ENCODE results near the gene KIAA0513. TPM values are rescaled to one million over a fixed set of nuclear protein-coding genes. Genes with fewer than 3 reads are reported as not detected.
A peak's percentile ranks its signal among the peaks of the same experiment; 100 is the strongest.

KIAA0513 gene
- polyA plus RNA-seq (2012; ENCODE audit: insufficient read depth, insufficient read length), result 5.4 TPM

- H3K4me3 ChIP-seq (ENCODE audit: low read length), result peak within 1 kb of the TSS; percentile 79
- DNase-seq (ENCODE audit: low read depth, low spot score), result peak; percentile 84
Measured at GRCh38 chr16:85027349-85027957, at the start of gene KIAA0513. TSS of gene KIAA0513 (plus strand) at chr16:85027795. CDS start at chr16:85067072, 39,277 bp downstream.

GRCh38 chr16:84979516-84979915 lies 48.1 kb upstream of the KIAA0513 start:
- DNase-seq (ENCODE audit: low read depth, low spot score), result no peak
- no peak overlapping the region for H3K4me3 ChIP-seq (ENCODE audit: low read length)

- no peak for DNase-seq (ENCODE audit: low read depth, low spot score)
- no peak overlapping the region for H3K4me3 ChIP-seq (ENCODE audit: low read length)
Measured at GRCh38 chr16:84982434-84982833, 45.2 kb upstream of the KIAA0513 start.

- no peak for DNase-seq (ENCODE audit: low read depth, low spot score)
Measured at GRCh38 chr16:84985079-84986065, 42.2 kb upstream of the KIAA0513 start.

GRCh38 chr16:84986102-84986501 lies 41.5 kb upstream of the KIAA0513 start:
- no peak for DNase-seq (ENCODE audit: low read depth, low spot score)
- no peak overlapping the region for H3K4me3 ChIP-seq (ENCODE audit: low read length)

More at GRCh38 chr16:84985079-84986065, 42.2 kb upstream of the KIAA0513 start:
- H3K4me3 ChIP-seq (ENCODE audit: low read length), result no peak overlapping the region

GRCh38 chr16:84986879-84987278 lies 40.7 kb upstream of the KIAA0513 start:
- DNase-seq (ENCODE audit: low read depth, low spot score), result no peak
- H3K4me3 ChIP-seq (ENCODE audit: low read length), result no peak overlapping the region

- no peak for DNase-seq (ENCODE audit: low read depth, low spot score)
- H3K4me3 ChIP-seq (ENCODE audit: low read length), result no peak overlapping the region
Measured at GRCh38 chr16:84988328-84989080, 39.1 kb upstream of the KIAA0513 start.

GRCh38 chr16:84989749-84990620 lies 37.6 kb upstream of the KIAA0513 start:
- DNase-seq (ENCODE audit: low read depth, low spot score), result no peak
- no peak overlapping the region for H3K4me3 ChIP-seq (ENCODE audit: low read length)

- no peak overlapping the region for H3K4me3 ChIP-seq (ENCODE audit: low read length)
- DNase-seq (ENCODE audit: low read depth, low spot score), result no peak
Measured at GRCh38 chr16:84990782-84991181, 36.8 kb upstream of the KIAA0513 start.

GRCh38 chr16:84992717-84993075 lies 34.9 kb upstream of the KIAA0513 start:
- DNase-seq (ENCODE audit: low read depth, low spot score), result no peak
- H3K4me3 ChIP-seq (ENCODE audit: low read length), result no peak overlapping the region

GRCh38 chr16:84993926-84994325 lies 33.7 kb upstream of the KIAA0513 start:
- no peak for DNase-seq (ENCODE audit: low read depth, low spot score)
- no peak overlapping the region for H3K4me3 ChIP-seq (ENCODE audit: low read length)

- no peak overlapping the region for H3K4me3 ChIP-seq (ENCODE audit: low read length)
- no peak for DNase-seq (ENCODE audit: low read depth, low spot score)
Measured at GRCh38 chr16:84995663-84996062, 31.9 kb upstream of the KIAA0513 start.

- H3K4me3 ChIP-seq (ENCODE audit: low read length), result no peak overlapping the region
- DNase-seq (ENCODE audit: low read depth, low spot score), result no peak
Measured at GRCh38 chr16:84996365-84996764, 31.2 kb upstream of the KIAA0513 start.

- no peak overlapping the region for H3K4me3 ChIP-seq (ENCODE audit: low read length)
- DNase-seq (ENCODE audit: low read depth, low spot score), result no peak
Measured at GRCh38 chr16:84999200-84999599, 28.4 kb upstream of the KIAA0513 start.

GRCh38 chr16:84999857-85000480 lies 27.6 kb upstream of the KIAA0513 start:
- no peak for DNase-seq (ENCODE audit: low read depth, low spot score)
- no peak overlapping the region for H3K4me3 ChIP-seq (ENCODE audit: low read length)

GRCh38 chr16:85002099-85002541 lies 25.5 kb upstream of the KIAA0513 start:
- DNase-seq (ENCODE audit: low read depth, low spot score), result no peak
- H3K4me3 ChIP-seq (ENCODE audit: low read length), result no peak overlapping the region

GRCh38 chr16:85002608-85003007 lies 25.0 kb upstream of the KIAA0513 start:
- DNase-seq (ENCODE audit: low read depth, low spot score), result no peak
- no peak overlapping the region for H3K4me3 ChIP-seq (ENCODE audit: low read length)

GRCh38 chr16:85003076-85003475 lies 24.5 kb upstream of the KIAA0513 start:
- H3K4me3 ChIP-seq (ENCODE audit: low read length), result no peak overlapping the region
- no peak for DNase-seq (ENCODE audit: low read depth, low spot score)
